Colonic mucosa (tissue), 4 donors: ENCODE measurements around the gene PLSCR1. TPM values are rescaled to one million over a fixed set of nuclear protein-coding genes. Genes with fewer than 3 reads are reported as not detected.

Experiments used
- DNase-seq: peaks from one replicate; pipeline ENCODE4 v3.0.0-alpha.2; 2020
- H3K27ac ChIP-seq: fragments of 200-600 bp; one replicate; pipeline ENCODE4 v1.8.0; 2021
- H3K27me3 ChIP-seq: fragments of 200-600 bp; one replicate; pipeline ENCODE4 v1.8.0; 2021
- H3K36me3 ChIP-seq: fragments of 200-600 bp; one replicate; pipeline ENCODE4 v1.8.0; 2021
- H3K4me1 ChIP-seq: fragments of 200-600 bp; one replicate; pipeline ENCODE4 v1.8.0; 2021; ENCODE audit warnings: mild to moderate bottlenecking
- H3K4me3 ChIP-seq: fragments of 200-600 bp; one replicate; pipeline ENCODE4 v1.8.0; 2021
- H3K9ac ChIP-seq, 2 donors: one replicate each; pipeline ENCODE4 v1.7.0; 2013; ENCODE audit warnings: control low read depth in 2 of 2, low read depth in 2 of 2, low read length in 2 of 2
- H3K9me3 ChIP-seq: fragments of 200-600 bp; one replicate; pipeline ENCODE4 v1.8.0; 2021
- intact Hi-C: fragments of 100-400 bp; cut with DNase I; formaldehyde crosslinking; loops from one replicate; pipeline ENCODE4 v1.14.1; 2022
- total RNA-seq, 2 donors: library from RNA; stranded (reverse); fragmentation: NEBNext Ultra II Directional in 1 of 2; extraction: Animal tissue kit (Norgen Biotek cat#: 25700) in 1 of 2; gene quantifications; one replicate each; pipeline ENCODE4 v1.2.1, GENCODE V29; 2021
- TF ChIP-seq, protein P1 (sequence below): fragments of 200-600 bp; IDR thresholded peaks from one replicate; pipeline ENCODE4 v1.8.0; 2022; ENCODE audit warnings: antibody characterized with exemption, mild to moderate bottlenecking
- donor health status: healthy.
- donor health status: DM: no; HTN: no; CAD: no.
- donor health status: DM: no; HTN: no; CAD: no.

PLSCR1 gene
- total RNA-seq, 2 donors from 2014 or later: 99.0 to 180 TPM

DNA sequence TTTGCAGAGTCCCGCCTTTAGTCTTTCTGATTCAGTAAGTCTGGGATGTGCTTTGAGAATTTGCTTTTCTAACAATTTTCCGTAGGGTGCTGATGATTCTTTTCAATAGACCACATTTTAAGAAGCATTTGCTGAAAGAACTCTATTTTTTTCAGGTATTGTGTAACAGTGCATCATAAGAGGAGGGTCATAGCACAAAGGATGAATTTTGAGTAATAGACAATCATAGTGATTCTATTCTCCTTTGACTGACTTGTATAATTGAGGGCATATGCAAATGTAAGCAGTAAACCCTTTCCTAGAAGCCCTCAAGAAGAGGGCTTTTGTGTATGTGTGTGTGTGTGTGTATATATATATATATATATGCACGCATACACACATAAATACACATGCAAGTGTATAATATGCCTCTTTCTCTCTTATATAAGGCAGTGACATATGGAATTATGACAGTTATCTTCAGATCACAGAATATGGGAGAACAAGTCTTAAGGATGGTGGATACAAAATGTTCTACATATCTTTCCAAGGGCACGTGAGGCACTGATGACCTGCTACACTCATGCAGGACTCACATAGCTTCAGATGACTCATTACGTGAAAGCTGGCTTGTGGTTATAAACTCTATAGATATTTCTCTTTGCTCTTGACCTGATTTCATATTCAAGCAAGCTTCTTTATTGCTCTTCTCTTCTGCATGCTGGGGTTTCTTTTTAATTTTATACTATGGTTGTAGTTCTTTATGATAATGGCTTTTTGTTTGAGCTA lies 6.5 kb upstream of the PLSCR1 start:
- Histone ChIP-seq H3K4me1 (no peaks in the 10 kb centered on the region), H3K36me3 (no peaks in the 10 kb centered on the region), H3K9ac (no peak overlapping the region), H3K4me3 (no peak overlapping the region), H3K27ac (no peak overlapping the region), H3K9me3 (no peaks in the 10 kb centered on the region), H3K27me3 (no peaks in the 10 kb centered on the region)
- no peak for DNase-seq
- intact Hi-C loops: no loop called here
- TF ChIP-seq, protein P1, sequence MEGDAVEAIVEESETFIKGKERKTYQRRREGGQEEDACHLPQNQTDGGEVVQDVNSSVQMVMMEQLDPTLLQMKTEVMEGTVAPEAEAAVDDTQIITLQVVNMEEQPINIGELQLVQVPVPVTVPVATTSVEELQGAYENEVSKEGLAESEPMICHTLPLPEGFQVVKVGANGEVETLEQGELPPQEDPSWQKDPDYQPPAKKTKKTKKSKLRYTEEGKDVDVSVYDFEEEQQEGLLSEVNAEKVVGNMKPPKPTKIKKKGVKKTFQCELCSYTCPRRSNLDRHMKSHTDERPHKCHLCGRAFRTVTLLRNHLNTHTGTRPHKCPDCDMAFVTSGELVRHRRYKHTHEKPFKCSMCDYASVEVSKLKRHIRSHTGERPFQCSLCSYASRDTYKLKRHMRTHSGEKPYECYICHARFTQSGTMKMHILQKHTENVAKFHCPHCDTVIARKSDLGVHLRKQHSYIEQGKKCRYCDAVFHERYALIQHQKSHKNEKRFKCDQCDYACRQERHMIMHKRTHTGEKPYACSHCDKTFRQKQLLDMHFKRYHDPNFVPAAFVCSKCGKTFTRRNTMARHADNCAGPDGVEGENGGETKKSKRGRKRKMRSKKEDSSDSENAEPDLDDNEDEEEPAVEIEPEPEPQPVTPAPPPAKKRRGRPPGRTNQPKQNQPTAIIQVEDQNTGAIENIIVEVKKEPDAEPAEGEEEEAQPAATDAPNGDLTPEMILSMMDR: no peak

DNA sequence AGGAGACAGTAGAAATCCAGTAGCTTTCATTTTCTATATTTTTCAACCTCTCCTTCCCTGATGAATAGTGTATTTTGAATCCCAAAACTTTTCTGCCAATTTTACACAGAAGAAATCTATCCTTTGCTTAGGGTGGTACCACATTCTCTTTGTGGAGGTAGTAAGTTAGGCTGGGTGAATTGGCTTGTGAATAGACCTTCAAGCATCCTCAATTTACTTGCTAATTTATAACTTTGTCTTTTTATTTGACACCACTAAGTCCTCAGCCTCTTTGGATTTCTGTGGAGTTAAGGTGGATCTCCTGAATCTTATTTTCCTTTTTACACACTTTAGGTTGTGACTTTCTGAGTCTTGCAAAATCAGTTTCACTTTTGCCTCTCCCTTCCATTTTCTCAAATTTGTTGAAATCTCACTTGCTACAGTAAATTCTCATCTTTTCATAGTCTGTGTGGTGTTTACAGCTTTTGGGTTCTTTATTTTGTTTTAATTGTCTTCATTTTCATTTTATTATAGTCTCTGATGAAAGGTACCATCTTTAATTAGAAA lies 5.7 kb upstream of the PLSCR1 start:
- no peak overlapping the region for H3K27ac ChIP-seq
- H3K27me3 ChIP-seq: no peaks in the 10 kb centered on the region
- H3K9me3 ChIP-seq: no peaks in the 10 kb centered on the region
- H3K36me3 ChIP-seq: no peaks in the 10 kb centered on the region
- no peak overlapping the region for H3K4me3 ChIP-seq
- H3K9ac ChIP-seq: no peak overlapping the region
- intact Hi-C loops: no loop called here
- no peaks in the 10 kb centered on the region for H3K4me1 ChIP-seq
- no peak for DNase-seq
- TF ChIP-seq, protein P1: no peak

DNA sequence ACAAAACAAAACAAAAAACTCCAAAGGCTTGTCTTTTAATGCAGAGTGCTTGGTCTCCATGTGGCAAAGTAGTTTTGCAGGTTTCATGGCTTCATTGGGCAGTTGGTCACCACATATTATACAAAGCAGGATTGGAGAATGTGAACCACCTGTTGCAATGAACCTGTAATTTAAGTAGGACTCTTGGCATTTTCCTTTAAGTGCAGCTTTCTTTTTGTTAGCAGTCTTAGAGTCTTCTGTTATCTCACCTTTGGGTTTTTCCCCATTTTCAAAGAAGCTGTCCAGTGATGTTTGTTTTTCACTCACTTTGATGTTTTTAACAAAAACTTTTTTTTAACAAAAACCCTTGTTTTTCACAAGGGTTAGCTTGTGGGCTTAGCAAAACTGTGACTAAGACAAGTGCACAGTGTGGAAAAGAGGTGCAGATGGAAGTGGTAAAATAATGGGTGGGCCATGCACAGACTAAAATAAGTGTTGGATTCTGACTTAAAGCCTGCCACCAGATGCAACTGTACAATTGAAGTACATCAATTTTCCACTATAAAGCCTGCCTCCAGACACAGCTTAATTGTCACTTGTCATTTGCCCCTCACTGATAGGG lies 2.9 kb upstream of the PLSCR1 start:
- H3K9me3 ChIP-seq: no peaks in the 10 kb centered on the region
- no peak overlapping the region for H3K27ac ChIP-seq
- TF ChIP-seq, protein P1: no peak
- no peaks in the 10 kb centered on the region for H3K27me3 ChIP-seq
- no peak for DNase-seq
- H3K4me1 ChIP-seq: no peaks in the 10 kb centered on the region
- H3K36me3 ChIP-seq: no peaks in the 10 kb centered on the region
- intact Hi-C loops: no loop called here
- no peak overlapping the region for H3K9ac ChIP-seq
- no peak overlapping the region for H3K4me3 ChIP-seq

DNA sequence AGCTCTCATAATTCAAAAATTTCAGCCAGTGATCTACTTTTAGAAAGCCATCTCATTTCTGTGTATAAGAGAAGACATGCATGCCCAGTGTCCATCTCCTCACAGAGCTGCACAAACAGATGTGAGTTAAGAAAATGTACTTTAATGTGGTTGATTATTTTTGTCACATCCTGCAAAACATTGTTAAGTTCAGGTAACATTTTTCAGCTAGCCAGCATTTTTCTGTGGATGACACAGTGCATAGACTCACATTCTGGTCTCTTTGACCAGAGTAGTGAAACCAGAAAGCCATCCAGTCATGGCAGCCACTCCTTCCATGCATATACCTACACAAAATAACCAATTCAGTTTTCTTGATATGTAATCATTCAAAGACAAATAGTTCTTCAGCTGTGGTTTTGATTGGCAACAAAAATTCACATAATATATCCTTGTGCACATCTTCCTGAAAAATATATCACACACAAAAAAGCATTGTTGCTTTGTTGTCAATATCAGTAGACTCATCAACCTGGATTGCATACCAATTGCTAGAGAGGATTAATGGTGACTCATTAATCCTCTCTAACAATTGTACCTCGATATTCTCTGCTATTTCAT lies 2.1 kb upstream of the PLSCR1 start:
- no peaks in the 10 kb centered on the region for H3K9me3 ChIP-seq
- H3K9ac ChIP-seq: no peak overlapping the region
- no peak overlapping the region for H3K27ac ChIP-seq
- DNase-seq: no peak
- no peaks in the 10 kb centered on the region for H3K27me3 ChIP-seq
- TF ChIP-seq, protein P1: no peak
- intact Hi-C loops: no loop called here
- H3K4me1 ChIP-seq: no peaks in the 10 kb centered on the region
- H3K4me3 ChIP-seq: no peak overlapping the region
- H3K36me3 ChIP-seq: no peaks in the 10 kb centered on the region

DNA sequence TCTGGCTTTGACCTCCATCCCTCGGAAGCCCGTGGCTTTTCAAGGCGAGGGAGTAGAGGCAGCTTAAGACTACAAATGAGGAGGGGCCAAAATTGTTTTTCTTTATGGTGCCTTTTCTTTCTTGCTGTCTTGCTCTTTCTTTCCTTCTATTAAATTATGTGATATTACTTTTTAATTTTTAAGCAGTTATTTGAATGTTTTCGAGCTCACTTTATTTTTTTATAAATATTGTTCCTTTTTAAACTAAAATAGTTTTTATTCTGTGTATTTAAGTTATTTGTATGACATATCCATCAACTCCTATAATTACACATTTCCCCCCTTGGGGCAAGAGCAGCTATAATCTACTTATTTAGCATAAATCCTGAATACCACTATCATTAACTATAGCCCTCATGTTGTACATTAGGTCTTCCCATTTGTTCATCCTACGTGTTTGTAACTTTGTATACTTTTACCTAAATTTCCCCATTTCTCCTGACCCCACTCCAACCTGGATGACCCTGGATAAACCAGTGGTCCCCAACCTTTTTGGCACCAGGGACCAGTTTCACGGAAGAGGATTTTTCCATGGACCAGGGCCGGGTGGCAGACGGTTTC lies 622 bp upstream of the PLSCR1 start:
- TF ChIP-seq, protein P1: no peak
- DNase-seq: no peak
- Histone ChIP-seq H3K27me3 (no peaks in the 10 kb centered on the region), H3K4me3 (peak overlapping the region; percentile 66), H3K4me1 (no peaks in the 10 kb centered on the region), H3K27ac (peak overlapping the region; percentile 98), H3K9ac (peak overlapping the region in 1 of 2 donors; percentile 89), H3K9me3 (no peaks in the 10 kb centered on the region), H3K36me3 (no peaks in the 10 kb centered on the region)
- intact Hi-C loops: no loop called here
